HG03439 (cell line): Measurements from ENCODE around the gene ROBO1.

ENCODE experiments used
- ATAC-seq: cut with Tn5 transposase; IDR thresholded peaks from one replicate; pipeline ENCODE4 v1.9.1; 2021; ENCODE audit warnings: mild to moderate bottlenecking, moderate library complexity; ENCODE audit not compliant: unreplicated experiment

ROBO1 gene

DNA sequence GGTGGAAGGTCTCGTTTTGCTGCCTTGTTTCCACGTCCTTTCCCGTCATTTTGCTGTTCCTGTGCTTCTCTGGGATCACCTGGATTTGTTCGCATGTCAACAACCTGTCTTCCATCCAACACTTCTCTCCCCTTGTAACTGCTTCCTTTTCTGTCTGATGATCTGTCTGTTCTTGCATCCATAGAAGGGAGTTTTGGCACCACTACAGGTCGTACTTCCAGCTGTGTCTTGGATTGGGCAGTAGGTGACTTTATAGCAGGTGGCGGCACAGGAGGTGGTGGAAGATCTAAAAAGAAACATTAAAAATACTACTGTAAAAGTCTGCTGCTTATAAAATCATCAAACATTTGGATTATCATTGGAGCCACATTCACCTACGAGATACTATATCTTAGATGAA is 1161.0 kb downstream of the ROBO1 start:
- no peak for ATAC-seq

DNA sequence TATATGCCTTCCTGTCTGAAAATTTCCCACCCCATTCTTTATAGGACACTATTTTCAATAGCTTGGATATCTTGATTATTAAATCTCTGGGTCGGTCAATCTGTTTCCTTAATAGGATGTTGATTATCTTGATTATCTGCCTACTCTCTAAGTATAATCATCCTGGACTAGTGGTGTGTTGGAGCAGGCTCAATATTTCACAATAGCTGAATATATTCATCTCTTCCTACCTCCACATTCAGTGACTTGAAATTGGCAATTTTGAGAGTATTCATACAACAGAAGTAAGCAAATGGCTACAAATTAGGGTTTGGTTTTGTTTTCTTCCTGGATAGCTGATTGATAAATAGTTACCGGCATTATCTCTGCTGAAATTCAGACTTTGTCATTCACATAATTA is 1162.6 kb downstream of the ROBO1 start:
- ATAC-seq, result no peak

DNA sequence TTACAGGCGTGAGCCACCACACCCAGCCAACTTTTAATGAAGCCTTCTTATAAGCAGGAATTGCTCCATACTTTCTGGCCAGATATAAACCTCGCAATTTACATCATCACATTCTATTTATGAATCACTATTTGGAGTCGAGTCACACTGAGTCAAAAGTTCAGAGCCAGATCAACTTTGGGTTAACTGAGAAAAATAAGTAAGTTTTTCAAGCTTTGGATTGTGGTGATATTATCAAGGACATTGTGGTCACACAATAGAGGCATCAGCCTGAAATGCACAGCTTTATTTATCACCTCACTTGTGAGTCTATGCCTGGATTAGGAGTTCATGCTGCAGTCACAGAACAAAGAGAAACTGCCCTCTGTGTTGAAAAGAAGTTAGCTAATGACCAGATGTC is 1163.5 kb downstream of the ROBO1 start:
- ATAC-seq, result no peak

DNA sequence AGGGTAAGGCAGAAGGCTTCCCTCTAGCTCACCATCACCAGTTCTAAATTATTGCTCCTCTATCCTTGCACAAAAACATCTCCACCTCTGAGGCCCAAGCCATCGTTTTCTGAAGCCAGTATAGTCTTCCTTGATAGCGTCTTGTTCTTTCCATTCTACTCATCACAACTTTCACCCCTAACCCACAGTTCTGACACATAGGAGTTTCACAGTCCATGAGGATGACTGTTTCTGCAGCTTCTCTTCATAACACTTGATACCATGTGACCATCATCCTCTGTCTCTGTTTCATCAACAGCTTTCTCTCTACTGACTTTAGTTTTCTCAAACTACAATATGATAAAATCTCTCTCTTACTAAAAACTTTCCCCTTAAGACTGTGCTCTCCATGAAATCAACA is 1166.5 kb downstream of the ROBO1 start:
- ATAC-seq, result no peak

DNA sequence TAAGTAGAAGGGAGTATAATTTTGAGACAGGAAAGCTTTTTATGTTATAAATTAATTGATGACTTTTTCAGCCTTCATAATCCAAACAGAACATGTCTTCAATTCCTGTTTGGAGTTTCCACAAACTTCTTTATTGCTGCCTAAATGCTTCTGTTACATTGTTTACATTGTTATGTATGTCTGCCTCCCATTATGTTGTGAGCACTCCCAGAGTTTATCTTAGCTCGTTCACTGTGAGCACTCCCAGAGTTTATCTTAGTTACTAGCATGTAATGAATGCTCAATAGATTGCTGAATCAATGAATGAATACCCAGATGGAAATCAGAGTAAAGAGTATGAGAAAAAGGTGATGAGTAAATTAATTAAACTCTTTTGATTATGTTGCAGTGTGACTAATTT is 1178.0 kb downstream of the ROBO1 start:
- no peak for ATAC-seq

DNA sequence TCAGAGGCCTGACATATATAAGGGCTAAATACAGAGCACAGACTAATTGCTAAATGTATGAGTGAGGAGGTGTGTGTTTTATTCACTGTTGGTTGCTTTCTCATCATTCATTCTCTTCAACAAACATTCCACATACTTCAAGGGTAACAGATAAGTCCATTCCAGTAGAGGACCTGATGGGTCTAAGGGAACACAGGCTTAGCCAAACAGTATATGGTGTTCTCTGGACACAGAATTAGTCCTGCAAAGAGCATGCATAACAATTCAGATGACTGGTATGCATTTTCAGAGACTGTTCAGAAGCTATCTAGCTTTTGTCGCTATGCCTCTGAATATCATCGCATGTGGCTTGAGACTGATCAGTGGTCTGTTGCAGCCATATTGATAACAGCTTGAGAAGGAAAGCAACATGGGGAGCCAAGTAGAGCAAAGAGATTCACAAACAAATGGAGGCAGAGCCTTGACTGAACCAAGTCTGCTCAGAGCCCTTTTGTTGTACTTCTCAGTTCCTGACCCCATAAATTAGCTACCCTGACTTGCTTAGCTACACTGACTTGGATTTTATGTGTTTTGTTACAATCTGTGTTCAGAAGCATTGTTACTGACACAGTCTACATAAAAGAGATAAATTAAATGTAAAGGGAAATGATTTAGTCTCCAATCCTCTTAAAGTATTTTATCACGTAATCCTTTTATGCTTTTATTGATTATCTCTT is 1178.7 kb downstream of the ROBO1 start:
- no peak for ATAC-seq

DNA sequence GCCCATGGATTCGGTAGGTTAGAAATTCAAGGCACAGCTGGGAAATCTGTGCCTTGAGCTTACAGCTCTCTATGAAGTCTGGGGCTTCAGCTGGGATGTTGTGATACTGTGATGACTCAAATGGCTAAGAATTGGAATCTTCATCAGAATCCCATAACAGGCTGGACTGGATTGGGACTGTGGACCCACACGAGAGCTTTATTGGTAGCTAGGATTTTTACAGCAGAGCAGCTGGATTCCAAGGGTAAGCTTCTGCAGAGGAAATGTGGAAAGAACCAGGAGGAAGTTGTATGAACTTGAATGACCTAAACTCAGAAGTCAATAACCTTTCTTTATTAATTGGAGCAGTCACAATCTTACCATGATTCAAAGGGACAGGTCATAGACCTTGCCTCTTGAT is 1187.1 kb downstream of the ROBO1 start:
- ATAC-seq, result no peak

DNA sequence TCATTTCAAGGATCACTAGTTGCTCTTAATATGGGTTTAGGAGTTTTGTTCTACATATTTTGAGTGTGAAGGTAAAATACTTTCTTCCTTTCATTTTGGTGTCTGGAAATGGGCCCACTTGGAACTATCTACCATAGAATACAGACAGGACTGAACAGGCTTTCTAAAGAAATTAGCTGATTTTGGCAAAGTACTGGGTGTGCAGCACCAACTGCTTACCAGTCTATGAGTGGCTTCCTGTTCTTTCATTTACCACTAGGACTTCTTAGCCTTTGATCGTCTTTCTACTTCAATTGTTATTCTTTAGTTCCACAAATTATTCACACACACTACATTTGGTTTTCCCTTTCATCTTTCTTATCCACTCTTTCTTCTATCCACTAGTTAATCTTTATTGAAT is 1196.3 kb downstream of the ROBO1 start:
- no peak for ATAC-seq

DNA sequence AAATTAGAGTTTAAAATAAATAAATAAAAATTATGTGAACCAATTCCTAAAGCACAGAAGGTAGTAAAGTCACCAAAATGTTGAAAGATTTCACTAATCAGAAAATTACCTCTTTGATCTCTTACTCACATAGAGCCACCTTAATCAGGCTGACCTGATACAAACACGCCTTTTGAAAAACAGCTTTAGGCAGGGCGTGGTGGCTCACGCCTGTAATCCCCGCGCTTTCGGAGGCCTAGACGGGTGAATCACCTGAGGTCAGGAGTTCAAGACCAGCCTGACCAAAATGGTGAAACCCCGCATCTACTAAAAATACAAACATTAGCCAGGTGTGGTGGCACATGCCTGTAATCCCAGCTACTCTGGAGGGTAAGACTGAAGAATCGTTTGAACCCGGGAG is 1197.3 kb downstream of the ROBO1 start:
- ATAC-seq, result no peak

DNA sequence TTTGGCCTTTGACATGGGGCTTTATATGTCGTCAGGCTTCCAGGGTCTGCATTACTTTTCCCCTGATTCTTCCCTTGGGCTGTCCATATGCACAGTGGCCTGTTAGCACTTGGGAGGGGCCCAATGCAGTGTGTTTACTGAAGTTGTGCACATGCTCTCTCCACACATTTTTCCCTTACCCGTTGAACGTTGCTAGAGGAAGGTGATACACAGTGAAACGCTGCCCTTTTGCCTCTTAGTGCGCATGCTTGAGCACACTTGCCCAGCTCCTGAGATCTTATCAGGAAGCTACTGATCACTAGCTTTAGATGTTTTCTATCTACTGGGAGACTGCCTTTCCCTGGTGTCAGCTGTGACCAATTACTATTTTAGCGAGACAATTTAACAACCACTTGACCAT is 1198.0 kb downstream of the ROBO1 start:
- ATAC-seq, result no peak

DNA sequence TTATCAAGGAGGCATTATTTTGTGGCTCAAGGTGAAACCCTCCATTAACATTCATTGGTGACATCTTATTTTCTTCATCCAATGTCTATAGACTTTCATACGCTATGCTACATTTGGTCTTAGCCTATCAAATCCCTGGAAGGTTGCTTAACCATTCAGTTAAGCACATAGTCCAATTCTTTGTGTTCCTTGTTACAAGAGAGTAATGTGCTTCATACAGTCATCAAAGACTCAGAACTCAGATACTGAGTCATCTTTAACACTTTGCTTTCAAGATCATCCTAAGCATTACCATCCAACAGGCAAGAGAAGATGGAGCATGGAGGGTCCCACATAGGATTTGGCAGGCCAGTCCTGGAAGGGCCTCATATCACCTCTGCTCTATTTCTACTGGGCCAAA is 1202.1 kb downstream of the ROBO1 start:
- ATAC-seq, result no peak

DNA sequence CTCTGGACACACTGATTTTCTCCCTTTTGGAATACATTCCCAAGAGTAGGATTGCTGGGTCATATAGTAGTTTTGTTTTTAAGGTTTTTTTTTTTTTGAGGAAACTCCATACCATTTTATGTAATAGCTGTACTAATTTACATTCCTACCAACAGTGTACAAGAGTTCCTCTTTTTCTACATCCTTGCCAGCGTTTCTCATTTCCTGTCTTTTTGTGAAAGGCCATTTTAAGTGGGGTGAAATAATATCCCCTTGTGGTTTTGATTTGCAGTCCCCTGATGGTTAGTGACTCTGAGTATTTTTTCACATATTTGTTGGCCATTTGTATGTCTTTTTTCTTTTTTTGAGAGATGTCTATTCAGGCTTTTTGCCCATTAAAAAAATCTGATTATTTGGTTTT is 1205.5 kb downstream of the ROBO1 start:
- no peak for ATAC-seq
